Keratinocyte (primary cell): ENCODE results near the gene RAD18. TPM values are rescaled to one million over a fixed set of nuclear protein-coding genes. Genes with fewer than 3 reads are reported as not detected.

ENCODE experiments used
- DNase-seq: peaks from one replicate; pipeline ENCODE4 v3.0.0-alpha.2; 2011; ENCODE audit warnings: low read depth, missing footprints, low spot score
- FAIRE-seq: peaks from 2 replicates; lab custom pipeline; 2011; peaks lifted over from hg19 to GRCh38; lab: Jason Lieb, UNC
- H2AFZ ChIP-seq: 2 replicates; pipeline ENCODE4 v1.6.0; 2012; ENCODE audit warnings: low read length, control low read depth, inconsistent platforms; ENCODE audit not compliant: control insufficient read depth
- H3K27ac ChIP-seq: 2 replicates; pipeline ENCODE4 v1.5.1; 2011; ENCODE audit warnings: low read length; ENCODE audit not compliant: control insufficient read depth, insufficient read depth
- H3K27me3 ChIP-seq: 3 replicates; pipeline ENCODE4 v1.6.0; 2011; ENCODE audit warnings: low read length; ENCODE audit not compliant: control insufficient read depth, insufficient read depth; ENCODE audit errors: extremely low read depth
- H3K36me3 ChIP-seq, 2 experiments: 2 replicates in 1 of 2; 3 replicates in 1 of 2; pipeline ENCODE4 v1.5.1; 2011; ENCODE audit warnings: low read length in 2 of 2, mild to moderate bottlenecking in 1 of 2; ENCODE audit not compliant: control insufficient read depth in 2 of 2, insufficient read depth in 2 of 2; ENCODE audit errors: extremely low read depth in 1 of 2
- H3K4me1 ChIP-seq: 3 replicates; pipeline ENCODE4 v1.5.1; 2011; ENCODE audit warnings: low read length; ENCODE audit not compliant: control insufficient read depth, insufficient read depth; ENCODE audit errors: extremely low read depth
- H3K4me2 ChIP-seq: 3 replicates; pipeline ENCODE4 v1.6.0; 2011; ENCODE audit warnings: low read depth, low read length; ENCODE audit not compliant: control insufficient read depth, insufficient read depth; ENCODE audit errors: extremely low read depth
- H3K4me3 ChIP-seq, 3 experiments: fragments of 200-600 bp in 1 of 3; sonication (generic) in 1 of 3; 2 replicates in 2 of 3; 3 replicates in 1 of 3; pipeline ENCODE4 v1.5.1; 2011 to 2016; ENCODE audit warnings: low read length in 3 of 3, mild to moderate bottlenecking in 3 of 3, control low read depth in 2 of 3, inconsistent platforms in 1 of 3, low read depth in 1 of 3, mixed read lengths in 1 of 3, mixed run types in 1 of 3, moderate library complexity in 1 of 3; ENCODE audit not compliant: control insufficient read depth in 2 of 3, insufficient read depth in 2 of 3; ENCODE audit errors: extremely low read depth in 1 of 3
- H3K79me2 ChIP-seq: 2 replicates; pipeline ENCODE4 v1.6.0; 2012; ENCODE audit warnings: low read length; ENCODE audit not compliant: control insufficient read depth, insufficient read depth
- H3K9ac ChIP-seq: 3 replicates; pipeline ENCODE4 v1.6.0; 2011; ENCODE audit warnings: low read length; ENCODE audit not compliant: control insufficient read depth, insufficient read depth; ENCODE audit errors: extremely low read depth
- H3K9me1 ChIP-seq: 3 replicates; pipeline ENCODE4 v1.6.0; 2011; ENCODE audit warnings: low read length; ENCODE audit not compliant: control insufficient read depth, insufficient read depth; ENCODE audit errors: extremely low read depth
- H3K9me3 ChIP-seq: 2 replicates; pipeline ENCODE4 v1.5.1; 2012; ENCODE audit warnings: low read depth, low read length; ENCODE audit not compliant: control insufficient read depth
- H4K20me1 ChIP-seq: 3 replicates; pipeline ENCODE4 v1.6.0; 2011; ENCODE audit warnings: low read length; ENCODE audit not compliant: control insufficient read depth, insufficient read depth; ENCODE audit errors: extremely low read depth
- EZH2 ChIP-seq: IDR thresholded peaks from one replicate; pipeline ENCODE4 v1.6.1; 2012; ENCODE audit warnings: inconsistent platforms, mild to moderate bottlenecking, low read length, moderate library complexity
- dilution Hi-C: fragments of 300-500 bp; cut with MboI; formaldehyde crosslinking; loops from one replicate; pipeline ENCODE4 v1.7.0; 2020; ENCODE audit warnings: low sequenced_read_pairs; ENCODE audit not compliant: extremely low pct_ligation_motif_present
- polyA plus RNA-seq, 5 experiments: library from polyadenylated mRNA; depleted of rRNA in 3 of 5; stranded (reverse) in 3 of 5; stranded (forward) in 1 of 5; unstranded in 1 of 5; fragments of >200 nt; gene quantifications; 1 replicate in 1 of 5; 2 replicates in 3 of 5; 3 replicates in 1 of 5; pipeline versions ENCODE4 v1.2.1 to v1.2.3, GENCODE V29; 2011 to 2012; ENCODE audit warnings: missing spikeins in 2 of 5, low read depth in 1 of 5, low replicate concordance in 1 of 5
- TF ChIP-seq, protein P1 (sequence below), 3 experiments: IDR thresholded peaks in 1 of 3; conservative IDR thresholded peaks in 1 of 3; optimal IDR thresholded peaks in 1 of 3; 2 replicates in 2 of 3; 3 replicates in 1 of 3; pipeline versions ENCODE3 to v1.5.1; 2011; ENCODE audit warnings: low read length in 3 of 3, mild to moderate bottlenecking in 3 of 3, moderate library complexity in 2 of 3, control low read depth in 1 of 3, inconsistent platforms in 1 of 3; ENCODE audit not compliant: insufficient read depth in 2 of 3; ENCODE audit errors: extremely low read depth in 1 of 3

RAD18 gene
- polyA plus RNA-seq, 1 donor (not counting 4 experiments of a cell fraction or from before 2014, with no cell fraction given) = 16.0 TPM

GRCh38 chr3:9000041-9000440 is 36.8 kb upstream of the RAD18 start:
- dilution Hi-C loops = no loop called here
- Histone ChIP-seq H3K79me2 (no peaks in the 10 kb centered on the region), H2AFZ (no peak overlapping the region), H3K4me2 (no peak overlapping the region), H3K9me1 (peaks cover 5% of the 10 kb centered on the region), H3K9me3 (no peaks in the 10 kb centered on the region), H4K20me1 (no peaks in the 10 kb centered on the region), H3K27me3 (no peaks in the 10 kb centered on the region), H3K9ac (no peak overlapping the region), H3K4me3 (no peak overlapping the region), H3K36me3 (peaks cover 0 to 2% of the 10 kb centered on the region in 2 experiments), H3K27ac (no peak overlapping the region), H3K4me1 (no peaks in the 10 kb centered on the region)
- DNase-seq (no peak), FAIRE-seq (no peak)
- TF ChIP-seq EZH2 = no peak
- TF ChIP-seq, protein P1, sequence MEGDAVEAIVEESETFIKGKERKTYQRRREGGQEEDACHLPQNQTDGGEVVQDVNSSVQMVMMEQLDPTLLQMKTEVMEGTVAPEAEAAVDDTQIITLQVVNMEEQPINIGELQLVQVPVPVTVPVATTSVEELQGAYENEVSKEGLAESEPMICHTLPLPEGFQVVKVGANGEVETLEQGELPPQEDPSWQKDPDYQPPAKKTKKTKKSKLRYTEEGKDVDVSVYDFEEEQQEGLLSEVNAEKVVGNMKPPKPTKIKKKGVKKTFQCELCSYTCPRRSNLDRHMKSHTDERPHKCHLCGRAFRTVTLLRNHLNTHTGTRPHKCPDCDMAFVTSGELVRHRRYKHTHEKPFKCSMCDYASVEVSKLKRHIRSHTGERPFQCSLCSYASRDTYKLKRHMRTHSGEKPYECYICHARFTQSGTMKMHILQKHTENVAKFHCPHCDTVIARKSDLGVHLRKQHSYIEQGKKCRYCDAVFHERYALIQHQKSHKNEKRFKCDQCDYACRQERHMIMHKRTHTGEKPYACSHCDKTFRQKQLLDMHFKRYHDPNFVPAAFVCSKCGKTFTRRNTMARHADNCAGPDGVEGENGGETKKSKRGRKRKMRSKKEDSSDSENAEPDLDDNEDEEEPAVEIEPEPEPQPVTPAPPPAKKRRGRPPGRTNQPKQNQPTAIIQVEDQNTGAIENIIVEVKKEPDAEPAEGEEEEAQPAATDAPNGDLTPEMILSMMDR (optimal IDR thresholded peaks at IDR 0.05 in 1 of 3, IDR thresholded peaks at IDR 0.05 in 1 of 3, conservative IDR thresholded peaks at IDR 0.05 in 1 of 3; ENCODE audit: extremely low read depth in 1 of 3, insufficient read depth in 2 of 3, low read length in 3 of 3) = no peak

- H3K27me3 ChIP-seq = no peaks in the 10 kb centered on the region
- no peak overlapping the region for H3K9ac ChIP-seq
- DNase-seq (no peak), FAIRE-seq (no peak)
- dilution Hi-C loops = loop anchor here (25.0 kb wide), 1 partner anchor 315 kb away; no protein-coding TSS in a partner anchor
- no peaks in the 10 kb centered on the region for H3K9me3 ChIP-seq
- H4K20me1 ChIP-seq = no peaks in the 10 kb centered on the region
- H3K79me2 ChIP-seq = no peaks in the 10 kb centered on the region
- TF ChIP-seq, protein P1 (optimal IDR thresholded peaks at IDR 0.05 in 1 of 3, IDR thresholded peaks at IDR 0.05 in 1 of 3, conservative IDR thresholded peaks at IDR 0.05 in 1 of 3; ENCODE audit: extremely low read depth in 1 of 3, insufficient read depth in 2 of 3, low read length in 3 of 3) = no peak
- no peak for TF ChIP-seq EZH2
- peaks cover 5% of the 10 kb centered on the region for H3K9me1 ChIP-seq
- no peak overlapping the region for H3K27ac ChIP-seq
- H3K4me3 ChIP-seq = no peak overlapping the region
- no peak overlapping the region for H2AFZ ChIP-seq
- H3K36me3 ChIP-seq = peaks cover 0 to 2% of the 10 kb centered on the region in 2 experiments
- H3K4me1 ChIP-seq = no peaks in the 10 kb centered on the region
- no peak overlapping the region for H3K4me2 ChIP-seq
Observed at GRCh38 chr3:8997151-8997550, 33.9 kb upstream of the RAD18 start.
